Stomach (tissue), 4 donors: Measurements from ENCODE around the gene DNAJA1.

ENCODE experiments used
- CTCF ChIP-seq, 7 experiments: fragments of 450-650 bp in 4 of 7; fragments of 200-600 bp in 3 of 7; sonication (generic) in 3 of 7; IDR thresholded peaks; one replicate each; pipeline ENCODE4 v1.5.1; 2016 to 2019; ENCODE audit warnings: antibody characterized with exemption in 7 of 7, control low read depth in 2 of 7, mild to moderate bottlenecking in 1 of 7
- EP300 ChIP-seq: sonication (generic); formaldehyde crosslinking; IDR thresholded peaks from one replicate; pipeline ENCODE4 v1.6.1; 2017; ENCODE audit warnings: antibody characterized with exemption
- POLR2AphosphoS5 ChIP-seq, 3 donors: sonication (generic); formaldehyde crosslinking; IDR thresholded peaks; one replicate each; pipeline ENCODE4 v1.6.1; 2016; ENCODE audit warnings: antibody characterized with exemption in 3 of 3

GRCh38 chr9:33030285-33030684 lies 5.2 kb downstream of the DNAJA1 start:
- TF ChIP-seq CTCF (IDR thresholded peaks at IDR 0.05), result no peak
- no peak for TF ChIP-seq POLR2AphosphoS5 (IDR thresholded peaks at IDR 0.05)
- TF ChIP-seq EP300, result no peak
